Activated naive CD4-positive, alpha-beta T cell treated with anti-CD3 and anti-CD28 coated beads, Interleukin-2, amount 50 U/mL, for 16 hours (primary cell): ENCODE measurements around the gene TNC.

Source experiments
- DNase-seq: peaks from one replicate; pipeline ENCODE4 v3.0.0-alpha.2; 2020

Gene TNC

DNA sequence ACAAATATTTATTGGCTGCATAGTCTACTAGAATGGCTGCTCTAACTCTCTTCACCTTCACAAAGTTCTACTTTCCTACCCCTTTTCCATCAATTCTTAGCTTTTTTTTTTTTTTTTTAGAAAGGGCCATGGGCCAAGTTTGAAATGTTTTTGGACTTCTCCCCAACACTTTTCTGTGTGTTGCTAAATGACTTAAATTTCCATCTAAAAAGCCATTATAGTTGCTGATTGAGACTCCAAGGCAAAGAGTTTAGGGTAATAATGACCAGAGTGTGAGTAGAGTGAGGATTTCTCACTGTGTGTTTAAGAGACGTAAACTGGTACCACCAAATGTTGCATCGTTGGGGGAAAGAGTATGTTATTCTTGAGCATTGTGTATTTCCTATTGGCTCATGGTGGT lies 24.4 kb downstream of the TNC start:
- no peak for DNase-seq

DNA sequence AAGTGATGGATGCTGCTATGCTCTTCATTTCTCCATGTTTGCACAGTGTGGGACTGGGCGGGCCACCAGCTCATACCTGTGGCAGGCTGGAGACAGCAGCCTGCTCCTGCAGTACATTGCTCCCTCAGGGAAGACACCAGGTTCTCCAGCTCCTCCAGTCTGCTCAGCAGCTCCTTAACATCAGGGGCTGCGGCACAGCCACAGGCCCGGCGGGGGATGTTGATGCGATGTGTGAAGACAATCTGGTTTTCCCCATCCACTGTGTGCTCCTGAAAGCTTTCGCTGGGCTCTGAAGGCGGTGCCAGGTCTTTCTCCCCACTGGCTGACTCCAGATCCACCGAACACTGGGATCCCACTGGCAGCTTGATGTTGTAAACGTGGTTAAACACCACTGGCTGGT lies 27.5 kb downstream of the TNC start:
- no peak for DNase-seq

GRCh38 chr9:115088860-115089259 lies 29.1 kb downstream of the TNC start:
- no peak for DNase-seq

DNA sequence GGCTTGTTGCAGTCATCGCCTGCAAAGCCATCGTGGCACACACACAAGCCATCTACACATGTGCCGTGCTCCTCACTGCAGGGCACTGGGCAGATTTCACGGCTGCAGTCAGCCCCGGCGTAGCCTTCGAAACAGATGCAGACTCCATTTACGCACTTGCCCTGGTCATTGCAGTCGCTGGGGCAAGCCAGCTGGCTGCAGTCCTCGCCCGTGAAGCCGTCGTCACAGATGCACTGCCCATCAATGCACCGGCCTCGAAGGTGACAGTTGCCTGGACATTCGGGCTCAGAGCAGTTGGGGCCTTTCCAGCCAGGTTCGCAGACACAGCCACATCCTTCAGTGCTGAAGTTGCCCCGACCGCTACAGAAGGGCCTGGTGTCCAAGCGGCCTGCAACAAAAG lies 31.1 kb downstream of the TNC start:
- no peak for DNase-seq

DNA sequence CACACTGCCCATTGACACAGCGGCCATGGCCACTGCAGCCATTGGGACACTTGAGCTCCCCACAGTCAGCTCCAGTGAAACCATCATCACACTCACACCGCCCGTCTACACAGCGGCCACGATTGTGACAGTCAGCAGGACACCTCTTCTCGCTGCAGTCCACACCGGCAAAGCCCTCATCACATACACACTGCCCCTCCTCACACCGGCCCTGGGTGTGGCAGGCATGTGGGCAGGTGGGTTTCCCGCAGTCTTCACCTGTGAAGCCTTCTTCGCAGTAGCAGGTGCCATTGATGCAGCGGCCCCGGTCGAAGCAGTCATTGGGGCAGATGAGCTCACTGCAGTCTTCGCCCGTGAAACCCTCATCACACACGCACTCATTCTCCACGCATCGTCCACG lies 31.5 kb downstream of the TNC start:
- no peak for DNase-seq

DNA sequence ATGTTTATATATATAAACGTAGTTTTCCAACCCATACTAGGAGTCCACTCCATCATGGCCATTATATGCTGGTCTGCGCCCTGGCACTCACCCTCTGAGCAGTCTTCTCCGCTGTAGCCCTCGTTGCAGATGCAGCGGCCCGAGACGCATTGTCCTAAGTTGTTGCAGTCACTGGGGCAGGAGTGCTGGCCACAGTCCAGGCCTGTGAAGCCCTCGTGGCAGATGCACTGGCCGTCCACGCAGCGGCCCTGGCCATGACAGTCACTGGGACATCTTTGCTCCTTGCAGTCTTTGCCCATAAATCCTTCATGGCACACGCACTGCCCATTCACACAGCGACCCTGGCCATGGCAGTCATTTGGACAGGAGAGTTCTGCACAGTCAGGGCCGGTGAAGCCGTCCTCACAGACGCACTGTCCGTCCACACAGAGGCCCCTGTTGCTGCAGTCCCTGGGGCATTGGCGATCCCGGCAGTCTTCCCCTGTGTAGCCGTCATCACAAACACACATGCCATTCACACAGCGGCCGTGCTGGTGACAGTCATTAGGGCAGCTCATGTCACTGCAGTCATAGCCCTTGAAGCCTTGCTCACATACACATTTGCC lies 32.1 kb downstream of the TNC start:
- DNase-seq: no peak

GRCh38 chr9:115084709-115085108 lies 33.2 kb downstream of the TNC start:
- DNase-seq: no peak

DNA sequence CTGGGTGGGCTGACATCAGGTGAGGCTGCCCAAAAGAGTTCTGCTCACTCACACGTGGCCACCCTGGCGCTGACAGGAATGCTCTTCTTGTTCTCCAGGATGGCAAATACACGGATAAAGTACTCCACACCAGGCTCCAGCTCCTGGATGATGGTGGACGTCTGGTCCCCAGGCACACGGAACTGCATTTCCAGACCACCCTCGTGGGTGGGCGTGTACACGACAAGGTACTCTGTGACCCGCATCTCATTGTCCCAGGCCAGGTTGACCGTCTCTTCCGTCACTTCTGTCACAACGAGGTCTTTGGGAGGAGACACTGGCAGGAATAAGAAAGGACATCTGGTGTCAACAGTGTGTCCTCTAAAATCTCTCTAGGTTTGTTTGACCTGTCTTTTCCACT lies 33.8 kb downstream of the TNC start:
- no peak for DNase-seq

GRCh38 chr9:115080242-115080641 lies 37.7 kb downstream of the TNC start:
- DNase-seq: no peak

- no peak for DNase-seq
Measured at GRCh38 chr9:115079156-115079555, 38.8 kb downstream of the TNC start.

DNA sequence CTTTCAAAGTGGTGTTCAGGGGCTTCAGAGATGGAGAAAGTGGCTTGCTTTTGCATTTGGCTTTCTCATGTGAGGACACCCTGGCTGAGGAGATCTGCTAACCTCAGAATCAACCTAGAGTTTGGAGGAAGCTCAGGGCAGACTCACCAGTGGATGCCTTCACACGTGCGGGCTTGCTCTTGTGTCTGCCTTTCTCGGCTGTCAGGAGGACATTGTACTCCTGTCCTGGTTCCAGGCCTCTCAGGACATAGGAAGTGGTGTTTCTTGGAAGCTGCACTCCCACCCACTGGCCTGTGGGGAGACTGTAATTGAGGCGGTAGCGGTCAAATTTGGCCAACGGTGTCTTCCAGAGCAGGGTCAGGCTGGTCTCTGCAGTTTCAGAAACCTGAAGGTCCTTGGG lies 44.5 kb downstream of the TNC start:
- no peak for DNase-seq

- no peak for DNase-seq
Measured at GRCh38 chr9:115071176-115071575, 46.8 kb downstream of the TNC start.

DNA sequence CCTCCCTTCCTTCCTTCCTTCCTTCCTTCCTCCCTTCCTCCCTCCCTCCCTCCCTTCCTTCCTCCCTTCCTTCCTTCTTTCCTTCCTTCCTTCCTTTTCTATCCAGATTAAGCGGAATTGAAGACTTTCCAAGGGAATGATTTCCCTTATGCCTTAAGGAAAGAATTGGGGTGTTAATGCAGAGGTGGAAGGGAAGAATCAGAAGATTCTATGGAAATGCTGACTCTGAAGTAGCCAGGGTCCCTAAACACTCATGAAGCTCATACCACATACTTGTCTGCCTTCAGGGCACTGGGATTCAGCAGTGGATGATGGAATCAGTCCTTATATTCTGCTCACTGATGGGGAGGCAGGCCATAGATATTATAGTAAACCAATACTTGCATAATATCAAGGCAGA lies 48.2 kb downstream of the TNC start:
- DNase-seq: no peak

GRCh38 chr9:115069302-115069701 lies 48.7 kb downstream of the TNC start:
- no peak for DNase-seq

DNA sequence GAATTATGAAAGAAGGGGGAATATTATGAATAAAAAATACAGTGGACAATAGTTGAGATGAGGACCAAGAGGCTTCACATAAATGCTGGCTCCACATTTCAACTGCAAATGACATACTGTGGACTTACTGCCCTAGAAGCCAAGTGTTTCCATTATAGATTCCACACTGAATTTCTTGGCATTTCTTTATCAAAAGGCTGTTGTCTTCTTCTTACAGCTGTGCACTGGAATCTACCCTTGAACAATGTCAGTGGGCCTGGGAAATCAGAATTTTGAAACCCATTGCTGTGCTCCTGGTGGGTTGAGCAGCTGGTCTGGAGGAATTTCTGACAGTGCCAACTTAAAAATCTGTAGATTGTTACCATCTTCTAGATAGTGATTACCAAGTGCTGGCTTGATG lies 49.9 kb downstream of the TNC start:
- no peak for DNase-seq

GRCh38 chr9:115063058-115063845 lies 54.7 kb downstream of the TNC start:
- no peak for DNase-seq

DNA sequence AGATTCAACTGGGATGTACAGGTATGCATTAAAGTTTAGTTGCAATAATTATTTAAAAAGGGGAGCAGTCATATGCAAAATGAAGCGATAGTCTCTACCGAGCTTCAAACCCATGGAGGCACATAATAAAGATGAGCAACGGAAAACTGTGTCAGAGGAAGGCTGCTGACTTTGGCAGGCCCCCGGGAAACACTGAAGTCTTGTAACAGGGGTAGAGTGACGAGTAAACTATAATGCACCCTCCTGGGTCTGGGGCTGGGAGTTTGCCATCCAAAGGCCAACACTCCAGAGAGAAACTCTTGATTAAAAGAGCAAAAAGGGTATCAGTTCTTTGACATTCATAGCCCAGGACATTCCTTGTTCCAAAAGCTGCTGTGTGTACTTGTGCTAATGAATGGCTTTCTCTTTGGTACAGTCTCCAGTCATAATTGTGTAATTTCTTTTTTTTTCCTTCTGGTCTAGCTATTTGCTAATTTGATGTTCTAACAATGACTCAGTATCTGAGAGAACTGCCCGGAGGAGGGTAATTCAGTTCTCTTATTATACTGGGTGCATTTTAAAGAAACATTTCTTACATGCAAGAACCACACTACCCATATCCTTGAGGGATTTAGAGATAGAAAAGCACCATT lies 59.2 kb downstream of the TNC start:
- DNase-seq: no peak

DNA sequence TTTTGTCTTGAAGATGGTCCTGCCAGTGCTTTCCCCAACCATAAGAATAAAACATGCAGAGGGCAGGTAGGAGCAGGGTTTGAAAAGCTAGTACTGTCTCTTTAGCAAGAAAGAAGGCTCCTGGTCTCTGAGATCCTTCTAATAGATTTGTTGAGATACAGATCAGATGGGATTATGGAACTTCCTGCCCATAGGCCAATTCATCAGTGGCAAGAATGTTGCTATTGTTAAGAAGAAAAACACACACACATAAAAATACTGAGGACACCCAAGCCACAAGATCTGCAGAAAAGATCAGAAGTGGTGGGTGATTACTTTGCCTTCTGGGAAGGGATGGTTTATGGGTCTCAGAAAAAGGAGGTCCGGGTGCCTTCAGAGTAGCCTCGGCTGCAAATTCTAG lies 59.8 kb downstream of the TNC start:
- DNase-seq: no peak

DNA sequence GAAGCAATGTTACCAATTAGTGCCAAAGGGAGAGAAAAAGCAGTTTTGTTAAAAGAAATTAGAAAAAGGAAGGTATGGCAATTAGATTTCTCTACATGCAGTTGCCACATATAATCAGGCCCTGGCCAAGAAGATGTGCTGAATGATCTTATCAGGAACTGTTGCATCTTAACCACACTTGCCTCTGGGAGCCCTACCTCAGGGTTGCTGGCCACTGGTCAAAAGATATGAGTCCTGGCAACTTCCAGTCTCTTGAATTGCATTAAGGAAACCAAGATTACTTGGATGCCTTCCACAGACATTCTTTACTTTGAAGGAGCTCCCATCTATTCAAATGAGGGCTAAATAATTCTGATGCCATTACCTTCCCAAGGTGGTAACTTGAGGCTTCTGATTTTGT lies 60.4 kb downstream of the TNC start:
- DNase-seq: no peak

GRCh38 chr9:115050002-115050490 lies 67.9 kb downstream of the TNC start:
- DNase-seq: no peak

GRCh38 chr9:115046824-115047223 lies 71.1 kb downstream of the TNC start:
- no peak for DNase-seq

- no peak for DNase-seq
Measured at GRCh38 chr9:115046199-115046598, 71.8 kb downstream of the TNC start.

- DNase-seq: no peak
Measured at GRCh38 chr9:115043632-115044031, 74.3 kb downstream of the TNC start.

DNA sequence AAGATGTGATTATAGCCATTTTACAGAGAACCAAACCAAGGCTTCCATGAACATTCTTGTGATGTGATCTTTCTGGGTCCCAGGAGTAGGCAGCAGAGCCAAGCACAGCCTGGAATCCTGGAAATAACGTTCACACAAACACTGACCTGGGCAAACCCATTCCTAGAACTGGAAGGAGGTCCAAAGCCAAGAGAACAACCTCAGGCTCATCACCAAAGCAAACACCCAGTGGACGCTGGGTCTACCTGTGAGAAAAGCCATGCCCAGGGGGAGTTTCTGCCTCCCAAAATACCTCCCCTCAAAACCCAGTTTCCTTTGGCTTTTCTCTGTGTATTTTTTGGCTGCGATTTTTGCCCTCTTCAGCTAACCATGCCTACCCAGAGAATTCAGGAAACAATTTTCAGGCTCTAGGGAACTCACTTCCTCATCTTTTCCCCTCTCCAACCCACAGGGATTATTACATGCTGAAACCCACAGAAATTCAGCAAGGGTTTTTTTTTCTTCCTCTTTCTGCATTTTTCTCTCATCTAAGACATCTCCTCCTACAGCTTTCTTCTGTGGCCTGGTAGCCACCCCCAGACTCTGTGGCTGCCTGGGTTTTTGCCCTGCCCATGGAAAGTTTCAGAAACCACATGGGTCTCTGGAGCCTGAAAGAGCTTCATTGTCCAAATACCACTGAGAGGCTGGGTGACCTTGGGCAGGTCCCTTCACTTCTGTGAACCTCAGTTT lies 75.0 kb downstream of the TNC start:
- no peak for DNase-seq
